ENCODE measurements around the gene XDH.

XDH gene

DNA sequence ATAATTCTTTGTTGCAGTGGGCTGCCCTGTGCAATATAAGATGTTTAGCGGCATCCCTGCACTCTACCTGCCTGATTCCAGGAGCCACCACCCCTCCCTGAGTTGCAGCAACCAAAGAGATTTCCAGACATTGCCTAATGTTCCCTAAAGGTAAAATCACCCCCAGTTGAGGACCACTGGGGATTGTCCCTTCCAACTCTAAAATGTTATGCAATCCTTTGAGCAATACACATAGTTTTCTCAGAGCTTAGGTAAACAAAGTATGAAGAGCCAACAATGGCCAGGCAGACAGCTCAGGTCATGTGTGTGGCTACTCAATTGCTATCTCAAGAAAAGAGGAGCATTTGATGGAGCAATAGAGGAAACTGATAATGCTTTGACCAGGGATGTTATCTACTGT lies 87.0 kb downstream of the XDH start:
- no peak for DNase-seq

DNA sequence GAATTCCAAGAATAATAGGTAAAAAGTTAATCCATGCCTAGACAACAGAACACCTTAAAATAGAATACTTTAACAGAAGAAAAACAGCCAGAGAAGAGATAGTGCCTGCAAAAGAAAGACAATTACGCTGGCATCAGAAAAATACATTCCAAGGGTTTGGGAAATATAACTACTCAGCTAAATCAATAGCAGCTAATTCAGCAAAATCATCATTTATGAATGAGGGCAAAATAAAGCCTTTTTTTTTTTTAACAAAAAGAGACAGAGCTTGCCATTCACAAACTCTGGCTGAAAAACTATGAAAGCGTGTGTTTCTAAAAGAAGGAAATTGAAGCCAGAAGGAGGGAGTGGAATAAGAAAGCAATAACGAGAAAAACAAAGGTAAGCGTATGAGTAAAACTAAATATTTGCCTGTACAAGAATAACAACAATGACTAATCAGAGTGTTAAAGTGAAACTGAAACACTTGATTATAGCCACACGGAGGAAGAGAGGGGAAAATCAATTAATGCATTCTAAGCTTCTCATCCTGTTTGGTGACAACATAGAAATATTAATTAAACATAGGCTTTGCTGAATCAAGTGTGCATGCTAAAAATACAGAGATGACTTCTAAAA lies 90.4 kb downstream of the XDH start:
- no peak for DNase-seq

DNA sequence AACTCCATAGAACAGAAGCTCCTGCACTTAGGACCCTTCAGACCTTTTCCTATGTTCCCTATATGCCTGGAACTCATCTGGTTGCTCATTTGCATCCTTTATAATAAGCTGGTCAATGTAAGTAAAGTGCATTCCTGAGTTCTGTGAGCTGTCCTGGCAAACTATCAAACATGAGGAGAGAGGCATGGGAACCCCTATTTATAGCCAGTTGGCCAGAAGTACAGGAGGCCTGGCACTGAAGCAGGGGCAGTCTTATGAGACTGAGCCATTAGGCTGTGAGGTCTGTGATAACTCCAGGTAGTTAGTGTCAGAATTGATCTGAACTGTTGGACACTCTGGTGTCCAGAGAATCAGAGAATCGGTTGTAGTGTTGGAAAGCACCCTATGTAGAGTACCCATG lies 92.2 kb downstream of the XDH start:
- no peak for DNase-seq

DNA sequence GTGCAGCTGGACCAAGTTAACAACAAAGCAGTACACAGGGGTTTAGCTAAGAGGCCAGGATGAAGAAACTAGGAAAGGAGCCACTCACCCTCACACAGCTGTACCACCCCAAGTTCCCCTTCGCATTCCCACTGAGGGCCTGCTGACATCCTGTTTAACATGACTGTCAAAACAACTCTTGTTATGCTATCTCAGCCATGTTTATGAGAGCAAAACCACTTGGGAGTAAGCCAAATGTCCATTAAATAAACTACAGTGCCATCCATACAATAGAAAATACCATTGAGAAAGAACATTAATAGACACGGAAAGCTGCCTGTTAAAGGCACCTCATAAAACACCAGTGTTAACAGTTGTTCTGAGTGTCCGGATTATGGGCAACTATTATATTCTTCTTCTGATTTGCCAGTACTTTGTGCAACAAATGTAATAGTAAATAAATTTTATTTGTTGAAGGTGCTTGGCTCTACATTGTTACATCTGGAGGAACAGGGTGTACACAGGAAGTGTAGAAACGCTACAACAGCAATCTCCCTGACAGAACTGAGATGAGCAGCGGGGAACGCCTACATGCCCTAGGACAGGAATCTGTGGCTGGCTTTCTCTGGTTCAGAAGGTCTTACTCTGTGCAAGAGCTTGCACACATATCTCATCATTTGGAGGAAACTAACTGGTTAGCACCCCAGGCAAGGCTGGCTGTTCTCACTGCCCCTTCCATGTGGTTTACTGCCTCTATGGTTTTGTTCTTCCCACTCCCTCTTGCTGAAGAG lies 95.0 kb downstream of the XDH start:
- DNase-seq: peak in 1 of 2 experiments; percentile 9

DNA sequence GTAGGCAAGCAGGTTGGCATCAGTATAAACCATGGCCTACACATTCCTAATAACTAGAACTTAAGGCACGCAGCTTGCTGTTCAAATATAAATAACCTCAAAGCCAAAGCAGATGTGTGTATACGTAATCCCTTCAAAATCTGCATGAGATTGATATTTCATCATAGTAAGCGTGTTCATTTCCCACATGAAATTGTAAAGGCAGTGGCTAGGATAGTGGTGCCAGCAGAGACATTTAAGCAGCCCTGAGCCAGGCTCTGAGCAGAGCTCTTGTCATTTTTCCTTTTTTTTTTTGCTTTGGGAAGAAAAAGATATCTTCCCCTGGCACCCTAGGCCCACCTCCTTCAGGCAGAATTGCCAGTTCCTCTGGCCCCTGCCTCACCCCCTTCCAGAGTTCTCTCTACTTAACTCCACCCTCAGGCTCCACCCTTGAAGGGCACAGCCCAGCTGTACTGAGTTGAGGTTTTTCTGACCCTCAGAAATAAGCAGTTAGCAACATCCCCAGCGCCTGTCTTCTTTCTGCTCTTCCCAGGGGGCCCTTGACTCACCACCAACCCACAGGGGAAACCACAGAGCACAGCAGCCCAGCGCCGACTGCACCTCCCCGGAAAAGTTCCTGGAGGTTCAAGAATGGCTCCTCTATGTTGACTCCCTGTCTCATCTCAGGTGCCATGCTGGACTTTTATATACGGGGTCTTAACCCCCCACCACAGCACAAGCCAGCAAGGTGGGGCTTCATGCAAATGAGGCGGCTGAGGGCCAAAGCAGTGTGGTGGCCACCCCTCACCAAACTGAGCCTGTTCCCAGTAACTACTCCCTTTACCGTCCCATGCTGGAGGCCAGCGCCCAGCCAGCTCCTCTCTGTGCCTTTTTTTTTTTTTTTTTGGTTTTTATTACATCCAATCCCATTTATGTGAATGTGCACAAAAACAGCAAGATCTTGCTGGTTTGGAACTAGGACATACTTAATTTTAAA lies 95.9 kb downstream of the XDH start:
- DNase-seq: no peak

DNA sequence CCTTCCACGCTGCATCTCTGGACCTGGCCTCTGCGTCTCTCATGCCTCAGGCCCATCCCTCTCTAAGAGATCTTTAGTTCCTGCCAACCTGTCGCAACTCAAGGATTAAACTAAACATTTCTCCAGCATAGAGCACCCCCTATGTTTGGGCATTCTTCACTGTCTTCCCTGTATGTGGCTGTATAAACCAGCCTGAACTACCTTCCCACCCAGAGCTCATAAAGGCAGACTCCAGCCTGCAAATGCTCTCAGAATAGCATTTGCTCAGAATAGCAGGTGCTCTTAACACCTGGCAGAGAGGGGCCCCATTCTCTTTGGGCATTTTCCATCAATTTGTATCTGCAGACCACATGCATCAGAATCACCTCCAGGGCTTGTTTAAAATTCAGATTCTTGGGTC lies 97.1 kb downstream of the XDH start:
- DNase-seq: no peak

DNA sequence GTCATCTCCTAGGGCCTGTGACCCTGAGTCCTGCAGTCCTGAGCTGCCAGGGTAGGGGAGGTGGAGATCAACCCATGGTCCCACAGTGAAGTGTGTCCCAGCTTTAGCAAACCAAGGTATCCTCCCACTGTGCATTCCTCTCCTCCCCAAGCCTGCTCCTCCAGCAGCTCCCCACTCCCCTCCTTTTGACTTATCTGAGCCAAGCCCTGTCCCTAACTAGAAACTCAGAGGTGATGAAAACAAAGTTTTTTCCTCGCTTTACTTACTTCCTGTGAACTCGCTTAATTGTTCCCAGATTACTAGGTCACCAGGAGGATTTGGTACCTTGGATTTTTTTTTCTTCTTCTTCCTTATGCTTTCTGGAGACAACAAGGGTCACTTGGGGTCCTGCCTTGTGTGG lies 99.8 kb downstream of the XDH start:
- DNase-seq: no peak

DNA sequence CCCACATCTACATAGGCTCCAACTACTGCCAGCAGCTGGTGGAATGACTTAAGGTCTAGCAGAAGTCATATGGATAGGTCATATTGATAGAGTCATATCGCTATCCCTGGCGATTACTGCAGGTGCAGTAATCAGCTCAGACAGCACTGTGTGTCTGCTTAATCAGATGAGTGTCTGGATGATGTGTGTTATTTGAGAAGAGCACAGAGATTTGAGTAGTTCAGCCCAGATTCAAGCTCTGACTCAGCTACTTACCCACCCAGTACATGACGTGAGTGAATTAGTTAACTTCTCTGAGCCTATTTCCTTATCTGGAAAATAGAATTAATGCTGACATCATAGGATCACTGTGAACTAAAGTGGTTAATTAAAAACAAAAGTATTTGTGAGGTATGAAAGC lies 101.6 kb downstream of the XDH start:
- no peak for DNase-seq

DNA sequence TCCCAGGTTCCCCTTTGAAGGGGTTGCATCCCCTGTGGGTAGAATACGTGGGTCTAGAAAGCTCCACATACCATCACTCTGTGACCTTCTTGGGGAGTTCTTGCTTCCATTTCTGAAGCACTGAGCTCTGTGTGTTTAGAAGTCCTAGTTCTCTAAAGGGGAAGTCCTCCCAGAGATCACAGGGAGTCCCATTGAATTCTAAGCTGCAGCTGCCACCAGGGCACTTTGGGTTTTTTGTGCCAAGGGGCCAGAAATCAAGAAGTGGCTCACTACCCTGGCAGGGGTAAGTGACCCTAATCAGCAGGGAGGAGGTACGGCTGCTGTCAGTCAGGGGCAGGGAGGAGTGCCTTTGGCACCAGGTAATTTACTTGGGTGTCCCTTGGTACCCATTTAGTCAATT lies 109.7 kb downstream of the XDH start:
- DNase-seq: no peak

DNA sequence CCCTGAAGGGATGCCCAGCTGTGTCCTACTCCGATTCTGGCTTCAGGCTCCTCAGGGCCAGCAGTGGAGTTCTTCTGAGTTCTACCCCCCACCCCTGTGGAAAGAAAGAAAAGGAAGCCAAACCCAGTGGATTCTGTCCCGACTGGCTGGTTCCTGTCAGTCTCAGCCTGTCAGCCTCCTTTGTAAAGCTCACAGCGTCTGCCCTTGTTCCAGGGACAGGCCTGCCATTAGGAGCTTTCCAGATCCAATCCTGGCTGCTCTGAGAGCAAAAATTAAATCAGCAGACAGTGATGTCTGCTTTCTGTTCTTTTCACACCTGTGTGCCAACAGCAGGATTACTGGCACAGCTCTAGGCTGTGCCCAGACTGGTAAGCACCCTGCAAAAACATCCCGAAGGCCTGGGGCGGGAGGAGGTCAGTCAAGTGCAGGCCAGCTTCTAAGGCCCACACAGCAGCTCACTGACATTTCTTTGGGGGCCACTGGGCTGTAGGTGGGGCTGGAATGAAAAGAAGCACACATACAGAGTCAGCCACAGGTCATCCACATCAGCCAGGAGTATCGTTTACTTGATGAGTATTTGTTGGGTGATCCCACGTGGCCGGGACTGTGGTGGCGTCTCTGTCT lies 111.5 kb downstream of the XDH start:
- no peak for DNase-seq

DNA sequence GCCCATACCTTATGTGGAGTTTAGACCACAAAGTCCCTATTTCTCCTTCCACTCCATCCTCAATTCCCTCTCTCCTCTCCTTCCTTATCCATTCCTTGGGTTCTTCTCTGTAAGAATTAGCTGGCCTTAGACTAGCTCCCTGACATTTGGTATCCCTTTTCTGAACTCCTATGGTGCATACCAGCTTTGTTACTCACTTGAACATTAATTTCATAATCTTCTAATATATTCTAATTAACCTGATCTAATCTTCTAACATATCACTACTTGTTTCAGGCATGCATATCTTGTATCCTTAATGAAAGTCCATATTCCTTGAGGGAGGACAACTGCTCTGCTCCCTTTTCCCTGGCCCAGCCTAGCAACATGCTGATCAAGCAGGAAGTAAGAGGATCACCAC lies 114.2 kb downstream of the XDH start:
- no peak for DNase-seq

DNA sequence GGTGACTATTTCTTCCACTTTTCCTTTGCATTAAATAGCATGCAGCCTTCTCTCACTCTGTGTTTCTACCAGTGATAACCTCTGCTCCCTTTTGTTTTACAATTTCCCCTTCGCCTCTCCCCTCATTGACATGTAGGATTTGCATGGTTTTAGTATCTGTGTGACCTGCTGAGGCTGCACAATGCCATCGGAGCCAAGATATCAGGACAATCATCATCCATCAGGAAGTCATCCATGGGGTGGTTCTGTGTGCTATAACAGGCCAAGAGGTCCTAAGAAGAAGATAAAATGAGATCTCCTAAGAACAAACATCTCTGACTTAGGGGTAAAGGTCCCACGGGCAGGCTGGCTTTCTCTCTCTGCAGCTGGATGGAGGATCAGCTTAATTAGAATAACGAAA lies 115.0 kb downstream of the XDH start:
- no peak for DNase-seq

DNA sequence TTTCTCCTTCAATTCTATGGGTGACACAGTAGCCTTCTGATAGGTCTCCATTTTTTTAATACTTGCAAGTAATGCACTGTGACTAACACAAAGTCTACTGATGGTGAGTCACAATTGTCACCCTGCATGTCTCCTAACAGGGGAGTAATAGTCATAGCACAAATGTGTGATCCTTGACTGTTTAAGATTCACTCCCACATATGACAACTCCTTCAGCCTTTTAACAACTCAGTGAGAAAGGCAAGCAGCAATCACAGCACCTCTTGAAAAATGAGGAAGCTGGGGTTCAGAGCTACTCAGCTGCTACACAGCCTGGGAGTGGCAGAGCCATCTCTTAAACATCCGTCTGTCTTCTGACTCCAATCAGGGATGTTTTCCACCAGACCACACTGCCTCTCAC lies 116.8 kb downstream of the XDH start:
- no peak for DNase-seq

DNA sequence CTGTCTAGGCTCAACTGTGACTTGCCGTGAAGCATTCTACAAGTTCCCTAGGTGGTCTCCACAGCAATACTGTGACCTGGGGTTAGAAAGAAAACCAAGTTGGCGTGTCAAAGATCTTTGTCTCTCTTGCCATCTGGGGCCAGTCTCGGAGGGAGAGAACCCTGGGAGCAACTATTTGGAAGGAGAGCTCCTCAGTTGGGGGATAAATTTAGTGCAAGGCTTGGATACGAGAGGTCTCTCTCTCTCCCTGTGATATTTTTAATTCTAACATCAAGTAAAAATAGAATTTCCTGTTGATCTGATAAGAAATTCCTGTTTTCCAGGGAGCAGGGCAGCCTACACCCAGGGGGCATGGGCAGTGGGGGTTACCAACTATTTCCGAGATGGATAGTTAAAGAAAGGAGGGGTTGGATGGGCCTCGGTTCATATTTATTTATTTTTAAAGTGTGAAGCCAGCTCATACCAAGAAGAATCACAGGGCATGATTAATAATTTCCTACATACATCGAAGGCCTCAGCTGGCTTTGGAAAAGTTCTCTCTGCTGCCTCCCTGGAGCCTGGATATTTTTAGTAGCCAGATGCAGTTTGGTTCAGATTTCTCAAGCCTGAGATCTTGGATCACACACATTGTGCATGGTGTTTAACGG lies 117.8 kb downstream of the XDH start:
- DNase-seq: no peak

DNA sequence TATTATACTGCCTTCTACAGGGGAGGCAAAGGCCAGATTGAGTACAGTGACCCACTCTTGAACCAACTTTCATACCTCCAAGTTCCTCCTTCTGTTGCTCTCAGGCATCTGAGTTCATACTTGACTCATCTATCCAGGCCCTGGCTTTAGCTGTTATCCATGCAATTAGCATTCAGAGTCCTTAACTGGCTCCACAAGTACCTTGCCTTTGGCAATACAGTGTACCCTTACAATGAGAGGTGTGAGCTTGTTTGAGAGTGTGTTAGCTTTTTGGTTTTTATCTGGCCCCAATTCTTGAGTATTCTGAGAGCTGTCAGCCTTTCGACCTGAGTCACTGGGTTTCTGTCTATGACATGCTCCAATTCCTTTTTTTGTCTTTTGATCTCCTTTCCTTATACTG lies 120.3 kb downstream of the XDH start:
- no peak for DNase-seq

DNA sequence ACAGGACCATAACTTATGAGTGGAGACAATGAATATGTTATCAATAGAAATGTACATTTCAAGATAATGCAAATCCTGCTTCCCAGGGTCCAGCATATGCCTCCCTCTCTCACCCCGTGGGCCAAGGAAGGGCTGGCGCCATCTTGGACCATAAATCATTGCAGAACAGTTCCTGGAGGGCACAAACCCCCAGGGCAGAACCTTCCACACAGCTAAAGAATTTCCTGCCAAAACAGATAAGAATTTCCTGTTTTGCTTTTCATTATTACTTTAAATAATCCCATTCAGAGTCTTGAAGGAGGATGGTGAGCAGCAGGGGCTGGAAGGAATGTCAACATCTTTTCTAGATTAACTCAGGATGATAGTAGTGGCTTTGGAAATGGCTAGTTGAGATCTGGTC lies 126.9 kb downstream of the XDH start:
- no peak for DNase-seq

DNA sequence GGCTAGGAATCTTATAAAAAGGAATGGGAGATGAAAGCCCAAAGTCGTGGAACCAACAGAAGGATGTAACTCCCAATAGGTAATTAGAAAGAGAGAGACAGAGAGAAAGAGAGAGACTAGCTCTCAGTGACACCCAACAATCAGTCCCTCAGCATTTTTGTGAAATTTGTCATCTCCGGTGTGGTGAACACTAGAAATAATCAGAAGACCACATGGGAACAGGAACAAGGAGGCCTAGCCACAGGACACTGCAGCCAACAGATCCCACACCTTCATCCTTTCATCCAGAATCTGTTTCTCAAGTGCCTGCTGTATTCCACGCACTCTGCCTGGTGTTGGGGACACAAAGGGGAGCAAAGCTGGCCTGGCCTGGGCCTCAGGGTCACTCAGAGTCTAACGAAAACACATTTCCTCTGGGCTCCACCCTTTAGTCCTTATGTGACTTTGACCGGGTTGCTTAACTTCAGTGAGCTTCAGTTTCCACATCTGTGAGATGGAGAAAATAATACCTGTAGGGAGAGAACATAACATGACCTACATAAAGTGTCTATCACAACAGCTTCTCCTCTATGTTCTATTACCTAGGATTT lies 127.5 kb downstream of the XDH start:
- no peak for DNase-seq

DNA sequence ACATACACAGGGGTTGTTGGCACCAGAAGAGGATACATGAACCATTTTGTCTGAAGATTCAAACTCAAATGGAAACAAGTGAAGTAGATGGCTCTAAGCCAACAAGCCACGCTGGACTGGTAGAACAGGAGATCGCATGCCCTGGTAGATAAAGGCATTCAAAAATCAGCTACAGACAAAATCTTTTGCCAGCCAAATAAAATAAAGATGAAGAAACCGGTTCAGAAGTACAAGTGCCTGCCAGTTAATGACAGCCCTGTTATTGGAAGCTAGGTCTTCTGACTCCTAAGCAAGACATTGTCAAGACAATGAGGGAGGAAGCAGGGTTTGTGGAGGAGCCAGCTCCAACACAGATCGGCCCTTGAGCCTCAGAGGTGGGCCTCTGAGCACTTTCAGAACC lies 128.3 kb downstream of the XDH start:
- DNase-seq: no peak
